IMR-90 (cell line): ENCODE measurements around the gene INO80. TPM values are rescaled to one million over a fixed set of nuclear protein-coding genes. Genes with fewer than 3 reads are reported as not detected.

Source experiments
- ATAC-seq: fragments of 200-7000 bp; cut with Tn5 transposase; 2 replicates; pipeline ENCODE4 v1.9.1; 2020; ENCODE audit warnings: low read depth, mild to moderate bottlenecking, moderate library complexity
- BruUV-seq: library from RNA; stranded (reverse); fragments of 400-500 nt; replicated peaks from 2 replicates; lab custom pipeline; 2021; lab: Mats Ljungman, UMichigan
- CTCF ChIA-PET: fragments of 300-600 bp; formaldehyde crosslinking; extraction: SDS; loops from one replicate; lab custom pipeline; 2021; ENCODE audit warnings: antibody characterized with exemption; lab: Yijun Ruan, JAX
- POLR2A ChIA-PET: fragments of 300-600 bp; sonication (Branson Sonifier 250); formaldehyde crosslinking; loops from one replicate; lab custom pipeline; 2022; ENCODE audit warnings: antibody characterized with exemption; ENCODE audit not compliant: unreplicated experiment; lab: Charles Lee
- DNase-seq: peaks from one replicate; pipeline ENCODE4 v3.0.0; 2013
- H2AFZ ChIP-seq: replicated peaks from 2 replicates; pipeline ENCODE3; 2013; ENCODE audit warnings: low read length, mild to moderate bottlenecking; ENCODE audit not compliant: poor library complexity
- H2AK5ac ChIP-seq: 2 replicates; pipeline ENCODE4 v1.6.1; 2013; ENCODE audit warnings: low read depth, low read length, inconsistent platforms
- H2AK9ac ChIP-seq: replicated peaks from 2 replicates; pipeline ENCODE3; 2013; ENCODE audit warnings: mild to moderate bottlenecking, low read depth, low read length, moderate library complexity; ENCODE audit not compliant: poor library complexity
- H2BK120ac ChIP-seq: 2 replicates; pipeline ENCODE4 v1.6.1; 2013; ENCODE audit warnings: low read depth, low read length, inconsistent platforms
- H2BK15ac ChIP-seq: 3 replicates; pipeline ENCODE4 v1.6.1; 2013; ENCODE audit warnings: low read depth, low read length, inconsistent platforms
- H2BK20ac ChIP-seq: 2 replicates; pipeline ENCODE4 v1.6.1; 2013; ENCODE audit warnings: low read depth, mild to moderate bottlenecking, inconsistent platforms, low read length, moderate library complexity
- H2BK5ac ChIP-seq: 2 replicates; pipeline ENCODE4 v1.6.1; 2013; ENCODE audit warnings: mild to moderate bottlenecking, low read depth, low read length, inconsistent platforms; ENCODE audit not compliant: poor library complexity, severe bottlenecking
- H3K14ac ChIP-seq: replicated peaks from 2 replicates; pipeline ENCODE4 v1.6.1; 2013; ENCODE audit warnings: low read depth, low read length, inconsistent platforms
- H3K18ac ChIP-seq: 2 replicates; pipeline ENCODE4 v1.6.1; 2013; ENCODE audit warnings: low read depth, low read length, control low read depth
- H3K23ac ChIP-seq: 2 replicates; pipeline ENCODE4 v1.6.1; 2013; ENCODE audit warnings: low read depth, low read length, inconsistent platforms
- H3K27ac ChIP-seq: 2 replicates; pipeline ENCODE4 v1.5.1; 2013; ENCODE audit warnings: mild to moderate bottlenecking, control low read depth, low read length; ENCODE audit not compliant: insufficient read depth
- H3K27me3 ChIP-seq: 2 replicates; pipeline ENCODE4 v1.6.1; 2013; ENCODE audit warnings: low read length; ENCODE audit not compliant: control insufficient read depth, insufficient read depth
- H3K36me3 ChIP-seq: 2 replicates; pipeline ENCODE4 v1.6.1; 2013; ENCODE audit warnings: low read length, mixed read lengths; ENCODE audit not compliant: control insufficient read depth, insufficient read depth
- H3K4ac ChIP-seq: 2 replicates; pipeline ENCODE4 v1.6.1; 2013; ENCODE audit warnings: low read depth, low read length, inconsistent platforms
- H3K4me1 ChIP-seq: 2 replicates; pipeline ENCODE4 v1.6.1; 2013; ENCODE audit warnings: low read length, mixed read lengths; ENCODE audit not compliant: control insufficient read depth, insufficient read depth
- H3K4me2 ChIP-seq: 2 replicates; pipeline ENCODE4 v1.6.1; 2013; ENCODE audit warnings: low read depth, mild to moderate bottlenecking, control low read depth, low read length, moderate library complexity
- H3K4me3 ChIP-seq: 2 replicates; pipeline ENCODE4 v1.5.1; 2013; ENCODE audit warnings: low read depth, mild to moderate bottlenecking, control low read depth, low read length, moderate library complexity; ENCODE audit not compliant: insufficient read depth
- H3K56ac ChIP-seq: 2 replicates; pipeline ENCODE4 v1.6.1; 2013; ENCODE audit warnings: low read length, inconsistent platforms; ENCODE audit not compliant: insufficient read depth; ENCODE audit errors: extremely low read depth
- H3K79me1 ChIP-seq, 2 experiments: 2 replicates each; pipeline ENCODE4 v1.6.1; 2013; ENCODE audit warnings: low read length in 2 of 2, inconsistent platforms in 1 of 2, low read depth in 1 of 2
- H3K9ac ChIP-seq: 2 replicates; pipeline ENCODE4 v1.6.1; 2013; ENCODE audit warnings: low read depth, low read length, control low read depth
- H3K9me1 ChIP-seq: 2 replicates; pipeline ENCODE4 v1.6.1; 2013; ENCODE audit warnings: low read length, inconsistent platforms; ENCODE audit not compliant: insufficient read depth
- H3K9me3 ChIP-seq: 2 replicates; pipeline ENCODE4 v1.6.1; 2013; ENCODE audit warnings: low read length; ENCODE audit not compliant: control insufficient read depth, insufficient read depth
- H4K20me1 ChIP-seq: 2 replicates; pipeline ENCODE4 v1.6.1; 2013; ENCODE audit warnings: low read length, inconsistent platforms; ENCODE audit not compliant: insufficient read depth
- H4K5ac ChIP-seq: 2 replicates; pipeline ENCODE4 v1.6.1; 2013; ENCODE audit warnings: mild to moderate bottlenecking, low read depth, low read length, control low read depth
- H4K8ac ChIP-seq, 2 experiments: 2 replicates each; pipeline ENCODE4 v1.6.1; 2013; ENCODE audit warnings: low read depth in 2 of 2, low read length in 2 of 2, control low read depth in 1 of 2, inconsistent platforms in 1 of 2
- H4K91ac ChIP-seq: 2 replicates; pipeline ENCODE4 v1.6.1; 2013; ENCODE audit warnings: low read depth, low read length, inconsistent platforms; ENCODE audit not compliant: insufficient read depth
- BHLHE40 ChIP-seq: fragments of 150-350 bp; IDR thresholded peaks from 2 replicates; pipeline ENCODE4 v1.6.1; 2016; ENCODE audit warnings: mild to moderate bottlenecking, low read depth, low read length
- CTCF ChIP-seq: conservative IDR thresholded peaks from 2 replicates; pipeline ENCODE4 v1.5.1; 2012; ENCODE audit warnings: mild to moderate bottlenecking, low read depth, low read length, improper control_type of control experiment
- MAFK ChIP-seq: IDR thresholded peaks from 2 replicates; pipeline ENCODE4 v1.6.1; 2012; ENCODE audit warnings: low read depth, low read length, improper control_type of control experiment
- MXI1 ChIP-seq: IDR thresholded peaks from 2 replicates; pipeline ENCODE4 v1.6.1; 2012; ENCODE audit warnings: low read depth, mild to moderate bottlenecking, low read length, moderate library complexity, borderline replicate concordance
- POLR2A ChIP-seq: IDR thresholded peaks from 2 replicates; pipeline ENCODE4 v1.6.1; 2012; ENCODE audit warnings: mild to moderate bottlenecking, low read depth, low read length
- RAD21 ChIP-seq: IDR thresholded peaks from 2 replicates; pipeline ENCODE4 v1.6.1; 2012; ENCODE audit warnings: low read length, improper control_type of control experiment
- WGBS, 2 experiments: methylation state at CpG; one replicate each; pipeline versions ENCODE4 v1.1.5 to v1.1.7; 2013; ENCODE audit warnings: missing lambda C conversion rate in 2 of 2; ENCODE audit not compliant: insufficient read length in 1 of 2; ENCODE audit errors: extremely low coverage in 2 of 2; 5-methylcytosine and 5-hydroxymethylcytosine counted together
- dilution Hi-C: fragments of 300-500 bp; cut with HindIII; formaldehyde crosslinking; loops from one replicate; pipeline ENCODE4 v1.14.3; 2018; ENCODE audit warnings: low sequenced_read_pairs; ENCODE audit not compliant: unreplicated experiment
- in situ Hi-C: fragments of 300-500 bp; cut with MboI; formaldehyde crosslinking; loops from 3 replicates; pipeline ENCODE4 v1.14.3; 2019; ENCODE audit warnings: low sequenced_read_pairs, inconsistent platforms, mixed read lengths
- intact Hi-C: fragments of 100-400 bp; cut with micrococcal nuclease; formaldehyde crosslinking; loops from 2 replicates; pipeline ENCODE4 v1.10.0; 2022
- polyA plus RNA-seq, 3 experiments: library from polyadenylated mRNA; depleted of rRNA; stranded (reverse); fragments of >200 nt; gene quantifications; 2 replicates each; pipeline ENCODE4 v1.2.3, GENCODE V29; 2012; ENCODE audit warnings: low replicate concordance in 1 of 3
- total RNA-seq: library from RNA; depleted of rRNA; stranded (reverse); fragments of >200 nt; gene quantifications from 2 replicates; pipeline ENCODE4 v1.2.3, GENCODE V29; 2012
- TF ChIP-seq, protein P1 (sequence below): fragments of 150-350 bp; IDR thresholded peaks from 2 replicates; pipeline ENCODE4 v1.6.1; 2016; ENCODE audit warnings: low read depth, mild to moderate bottlenecking, low read length, moderate library complexity, borderline replicate concordance

INO80 gene
- total and polyA plus RNA-seq, 2 of the 4 experiments (the other 2 are of a cell fraction) = 6.0 to 13.3 TPM

DNA sequence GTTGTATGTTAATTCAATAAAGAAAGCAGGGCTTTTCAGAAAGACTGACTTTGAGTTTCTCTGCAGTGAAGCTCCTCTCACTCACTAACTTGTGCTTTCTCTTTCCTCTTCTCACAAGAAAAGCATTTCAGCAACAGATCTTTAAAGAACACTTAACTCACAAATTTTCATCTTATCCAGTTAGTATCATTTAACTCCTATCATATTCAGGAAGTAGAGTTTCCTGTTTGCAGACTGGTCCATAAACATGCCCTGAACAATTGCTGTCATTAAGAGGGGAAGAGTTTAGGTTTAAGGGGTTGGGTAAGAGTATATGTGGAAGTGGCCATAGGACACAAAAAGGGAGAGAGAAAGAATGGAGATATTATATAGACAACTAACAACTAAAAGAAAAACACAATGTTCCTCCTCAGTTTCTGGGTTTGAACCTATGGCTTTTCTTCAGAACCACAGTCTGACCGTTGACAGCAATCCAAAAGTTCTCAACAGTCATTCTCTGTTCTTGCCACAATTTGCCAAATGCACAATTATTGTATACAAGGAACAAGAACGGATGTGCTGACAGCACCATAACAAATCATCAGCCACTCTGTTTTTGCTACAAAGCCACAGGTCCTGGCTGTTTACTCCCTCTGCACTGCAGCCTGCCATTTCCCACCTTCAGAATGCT lies 98.9 kb downstream of the INO80 start:
- peaks cover 18% of the 10 kb centered on the region for H3K4me1 ChIP-seq
- POLR2A ChIA-PET = interaction anchor here (0.6 to 1.7 kb wide), 6 partner anchors 23 to 252 kb away, joined by 3 to 7 read pairs (median 4); partner anchors contain the start of gene CHAC1
- in situ Hi-C loops = no loop called here
- H2BK20ac ChIP-seq = peak overlapping the region; percentile 84
- H3K9me3 ChIP-seq = no peaks in the 10 kb centered on the region
- peak overlapping the region; percentile 54; the same call in 1 of the 2 replicates for H3K18ac ChIP-seq
- peak overlapping the region; percentile 79; the same call in 1 of the 2 replicates for H3K23ac ChIP-seq
- dilution Hi-C loops = no loop called here
- ATAC-seq = peak; percentile 21
- H3K14ac ChIP-seq = peak overlapping the region; percentile 83
- H3K36me3 ChIP-seq = peaks cover 9% of the 10 kb centered on the region; the same call in 1 of the 2 replicates
- peak overlapping the region; percentile 90 for H3K4ac ChIP-seq
- no CpG with 5 or more reads among the region's 2 CpGs for WGBS, 2 experiments
- intact Hi-C loops = loop anchor here (5.0 kb wide), 1 partner anchor 65 kb away; the partner anchor contains the start of gene CHAC1
- CTCF ChIA-PET = interaction anchor here (0.8 to 3.2 kb wide), 5 partner anchors 20 to 114 kb away, joined by 3 to 39 read pairs (median 11); partner anchors contain the start of gene CHAC1
- peak; percentile 17 for DNase-seq
- peak overlapping the region; percentile 19; the same call in 1 of the 2 replicates for H3K9ac ChIP-seq
- H2AFZ ChIP-seq = no peak overlapping the region
- peak overlapping the region; percentile 89 for H2AK5ac ChIP-seq
- peak overlapping the region; percentile 83 for H4K91ac ChIP-seq
- no peak overlapping the region for H3K4me3 ChIP-seq
- H3K27me3 ChIP-seq = no peaks in the 10 kb centered on the region
- H2BK120ac ChIP-seq = peak overlapping the region; percentile 88
- TF ChIP-seq MAFK = no peak
- no peak for TF ChIP-seq RAD21
- TF ChIP-seq, protein P1, sequence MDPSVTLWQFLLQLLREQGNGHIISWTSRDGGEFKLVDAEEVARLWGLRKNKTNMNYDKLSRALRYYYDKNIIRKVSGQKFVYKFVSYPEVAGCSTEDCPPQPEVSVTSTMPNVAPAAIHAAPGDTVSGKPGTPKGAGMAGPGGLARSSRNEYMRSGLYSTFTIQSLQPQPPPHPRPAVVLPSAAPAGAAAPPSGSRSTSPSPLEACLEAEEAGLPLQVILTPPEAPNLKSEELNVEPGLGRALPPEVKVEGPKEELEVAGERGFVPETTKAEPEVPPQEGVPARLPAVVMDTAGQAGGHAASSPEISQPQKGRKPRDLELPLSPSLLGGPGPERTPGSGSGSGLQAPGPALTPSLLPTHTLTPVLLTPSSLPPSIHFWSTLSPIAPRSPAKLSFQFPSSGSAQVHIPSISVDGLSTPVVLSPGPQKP = no peak
- TF ChIP-seq BHLHE40 = no peak
- TF ChIP-seq MXI1 = no peak
- no peak for TF ChIP-seq CTCF
- TF ChIP-seq POLR2A = no peak
- peak overlapping the region; percentile 62 for H3K27ac ChIP-seq
- peak overlapping the region; percentile 36 to 84 for H4K8ac ChIP-seq
- H2BK5ac ChIP-seq = peak overlapping the region; percentile 77
- no peaks in the 10 kb centered on the region for H4K20me1 ChIP-seq
- peaks cover 6% of the 10 kb centered on the region for H3K9me1 ChIP-seq
- H3K56ac ChIP-seq = peak overlapping the region; percentile 52
- BruUV-seq = no TSS peak
- peak overlapping the region; percentile 46 for H2AK9ac ChIP-seq
- peak overlapping the region; percentile 1; the same call in 1 of the 2 replicates for H3K4me2 ChIP-seq
- H4K5ac ChIP-seq = peak overlapping the region; percentile 76; the same call in 1 of the 2 replicates
- H2BK15ac ChIP-seq = peak overlapping the region; percentile 20; the same call in 2 of the 3 replicates
- peaks cover 27 to 67% of the 10 kb centered on the region in 2 experiments for H3K79me1 ChIP-seq
